ENCODE measurements around the gene DNASE1L1. TPM values are rescaled to one million over a fixed set of nuclear protein-coding genes. Genes with fewer than 3 reads are reported as not detected.

Gene DNASE1L1
- total and polyA plus RNA-seq, 2 of the 13 experiments (the other 11 are each of a cell fraction or from before 2014, with no cell fraction given) = 4.7 to 12.3 TPM

DNA sequence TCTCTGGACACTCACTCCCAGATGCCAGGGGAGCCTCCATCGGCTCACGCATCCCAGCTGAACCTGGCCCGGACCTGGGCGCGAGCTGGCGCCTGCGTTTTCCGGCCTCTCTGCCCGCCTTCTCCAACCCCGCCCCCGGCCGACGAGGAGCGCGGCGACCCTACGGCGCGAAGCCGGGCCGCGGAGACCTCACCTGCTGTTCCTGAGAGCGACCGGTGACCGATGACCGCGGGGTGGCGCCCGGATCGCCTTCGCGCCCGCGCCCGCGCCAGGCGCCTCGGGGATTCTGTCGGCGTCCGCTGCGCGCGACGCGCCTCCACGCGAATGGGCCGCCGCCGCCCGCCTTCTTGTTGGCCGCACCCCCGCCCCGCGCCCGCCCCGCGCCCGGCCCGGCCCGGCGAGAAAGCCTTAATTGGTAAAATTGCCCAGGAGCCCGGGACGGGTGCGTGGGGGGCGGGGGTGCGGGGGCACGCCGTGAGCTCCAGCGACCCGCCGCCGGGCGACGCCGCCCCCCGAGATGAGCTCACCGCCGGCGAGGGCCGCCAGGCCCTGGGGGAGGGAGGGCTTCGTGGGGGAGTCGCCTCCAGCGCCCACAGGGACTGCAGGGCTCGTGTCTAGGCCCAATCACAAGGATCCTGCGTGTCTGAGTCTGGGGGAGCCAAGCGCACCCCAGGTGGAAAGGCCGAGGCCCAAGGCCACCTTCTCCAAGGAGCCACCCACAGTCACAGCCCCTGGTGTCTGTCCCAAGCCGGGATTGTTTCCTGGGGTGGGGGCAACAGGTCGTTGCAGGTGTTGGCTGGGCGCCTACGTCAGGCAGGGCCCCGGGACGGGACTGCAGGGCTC is 34.5 kb downstream of the DNASE1L1 start, which contains the start of gene FLNA (continued):
- TF ChIP-seq TEAD3 (CRISPR knock-in tag; optimal IDR thresholded peaks at IDR 0.05; ENCODE audit: borderline replicate concordance) (no peak), PHF8 (CRISPR knock-in tag; IDR thresholded peaks at IDR 0.05) (0 out of 2 replicates have a peak, but pooled peaks have one; percentile 20), XRCC5 (optimal IDR thresholded peaks at IDR 0.05; ENCODE audit: low read length) (no peak), SAFB2 (CRISPR knock-in tag; IDR thresholded peaks at IDR 0.05; ENCODE audit: borderline replicate concordance, low read depth) (0 out of 2 replicates have a peak, but pooled peaks have one; percentile 37), ZNF644 (CRISPR knock-in tag; IDR thresholded peaks at IDR 0.05; ENCODE audit: low read depth) (no peak), ETV6 (CRISPR knock-in tag; conservative IDR thresholded peaks at IDR 0.05) (no peak), ZBTB14 (CRISPR knock-in tag; IDR thresholded peaks at IDR 0.05) (peak; percentile 64), GZF1 (CRISPR knock-in tag; IDR thresholded peaks at IDR 0.05) (no peak)

DNA sequence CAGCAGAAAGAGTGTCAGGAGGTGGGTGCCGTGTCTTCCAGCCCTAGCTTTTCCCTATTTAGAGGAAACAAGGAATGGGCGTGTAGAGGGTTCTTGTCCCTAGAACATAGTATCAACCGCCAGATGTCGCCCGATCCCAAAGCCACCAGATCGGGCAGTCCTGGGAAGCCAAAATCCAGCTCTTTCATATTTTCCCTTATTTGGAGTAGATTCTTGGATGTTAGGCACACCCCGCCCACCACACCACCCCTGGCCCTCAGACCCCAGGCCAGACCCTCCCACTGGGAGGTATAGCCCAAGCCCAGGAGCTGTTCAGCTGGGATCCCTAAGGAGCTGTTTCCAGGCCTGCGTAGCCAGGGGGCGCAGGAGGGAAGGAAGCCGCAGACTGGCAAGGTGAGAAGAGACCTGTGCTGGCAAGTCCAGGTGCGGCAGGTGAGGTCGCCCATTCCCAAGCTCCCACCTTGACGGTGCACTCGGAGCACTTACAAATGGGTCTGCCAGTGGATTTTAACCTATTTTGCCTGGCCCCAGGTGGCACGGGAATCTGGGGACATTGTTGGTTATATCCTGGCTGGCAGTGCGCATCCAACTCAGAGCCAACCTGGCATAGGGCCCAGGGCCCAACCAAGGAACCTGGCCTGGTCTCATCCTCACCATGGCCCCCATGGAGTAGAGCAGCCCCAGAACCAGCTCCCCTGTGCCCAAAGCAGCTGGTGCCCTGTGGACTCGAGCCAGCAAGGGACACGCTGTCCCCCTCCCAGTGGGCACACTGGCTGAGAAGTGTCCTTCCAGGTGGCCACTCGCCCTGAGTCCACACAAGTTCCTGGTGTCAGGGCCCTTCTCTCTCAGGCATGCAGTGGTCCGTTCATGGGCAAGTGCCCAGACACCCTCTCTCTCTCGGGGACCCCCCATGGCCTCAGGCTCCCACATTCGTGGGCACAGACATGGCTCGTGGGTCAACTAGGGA is 35.4 kb downstream of the DNASE1L1 start:
- POLR2A ChIA-PET = interaction anchor here (0.8 to 2.7 kb wide), 9 partner anchors 8 to 168 kb away, joined by 3 to 16 read pairs (median 4); partner anchors contain the start of genes FAM3A, RPL10 and SLC10A3
- BruUV-seq (replicated peaks) = no TSS peak
- CTCF ChIA-PET (ENCODE audit: low intra/inter-chr PET ratio, low total read pairs) = interaction anchor here (3.0 kb wide), 1 partner anchor 162 kb away, joined by 55 read pairs; no protein-coding TSS in a partner anchor
- in situ Hi-C loops (cut with HindIII; ENCODE audit: extremely low pct_ligation_motif_present, low pct_unique_long_range_greater_than_20kb) = no loop called here
- peaks cover 16% of the 10 kb centered on the region for H3K79me2 ChIP-seq (ENCODE audit: insufficient read depth, low read length)
- H3K4me1 ChIP-seq (ENCODE audit: insufficient read depth, low read length) = peaks cover 46% of the 10 kb centered on the region
- ATAC-seq (peak; percentile 43), FAIRE-seq (peak; percentile 80), DNase-seq (ENCODE audit: low spot score) (peak; percentile 59)
- H3K4me3 ChIP-seq (replicated peaks in 1 of 3; ENCODE audit: insufficient read depth in 1 of 3, low read depth in 2 of 3, low read length in 3 of 3) = peak overlapping the region; percentile 34 to 68 (median 50)
- no peak overlapping the region for H2AFZ ChIP-seq (ENCODE audit: low read length)
- intact Hi-C loops (cut with micrococcal nuclease; ENCODE audit: unreplicated experiment) = loop anchor here (1.0 kb wide), 2 partner anchors 15 to 162 kb away; no protein-coding TSS in a partner anchor
- H3K27ac ChIP-seq (ENCODE audit: extremely low read length, insufficient read depth, low read length) = no peak overlapping the region
- no peak overlapping the region for H3K9ac ChIP-seq (ENCODE audit: insufficient read depth, low read depth, low read length)
- peak overlapping the region; percentile 82 for H3K4me2 ChIP-seq (ENCODE audit: low read depth, low read length)
- H3K36me3 ChIP-seq (replicated peaks in 1 of 2; ENCODE audit: control insufficient read depth in 1 of 2, insufficient read depth in 2 of 2, low read length in 2 of 2) = no peaks in the 10 kb centered on the region
- H4K20me1 ChIP-seq (ENCODE audit: insufficient read depth, low read length) = peaks cover 3% of the 10 kb centered on the region; the same call in 1 of the 2 replicates
- WGBS (ENCODE audit: low lambda C conversion rate) = 0% methylated on average over 1 of the region's 23 CpGs
- H3K27me3 ChIP-seq (ENCODE audit: control insufficient read depth in 1 of 2, insufficient read depth in 2 of 2, low read length in 2 of 2) = no peaks in the 10 kb centered on the region
- H3K9me3 ChIP-seq (ENCODE audit: low read length) = no peaks in the 10 kb centered on the region
- TF ChIP-seq PHB2 (IDR thresholded peaks at IDR 0.05; ENCODE audit: partially characterized antibody) = no peak
- TF ChIP-seq ZNF784 (CRISPR knock-in tag; IDR thresholded peaks at IDR 0.05; ENCODE audit: borderline replicate concordance) = no peak
- TF ChIP-seq POLR2A (IDR thresholded peaks at IDR 0.05; ENCODE audit: insufficient read depth in 1 of 2, low read depth in 2 of 2, low read length in 2 of 2) = no peak
- TF ChIP-seq, protein P1, sequence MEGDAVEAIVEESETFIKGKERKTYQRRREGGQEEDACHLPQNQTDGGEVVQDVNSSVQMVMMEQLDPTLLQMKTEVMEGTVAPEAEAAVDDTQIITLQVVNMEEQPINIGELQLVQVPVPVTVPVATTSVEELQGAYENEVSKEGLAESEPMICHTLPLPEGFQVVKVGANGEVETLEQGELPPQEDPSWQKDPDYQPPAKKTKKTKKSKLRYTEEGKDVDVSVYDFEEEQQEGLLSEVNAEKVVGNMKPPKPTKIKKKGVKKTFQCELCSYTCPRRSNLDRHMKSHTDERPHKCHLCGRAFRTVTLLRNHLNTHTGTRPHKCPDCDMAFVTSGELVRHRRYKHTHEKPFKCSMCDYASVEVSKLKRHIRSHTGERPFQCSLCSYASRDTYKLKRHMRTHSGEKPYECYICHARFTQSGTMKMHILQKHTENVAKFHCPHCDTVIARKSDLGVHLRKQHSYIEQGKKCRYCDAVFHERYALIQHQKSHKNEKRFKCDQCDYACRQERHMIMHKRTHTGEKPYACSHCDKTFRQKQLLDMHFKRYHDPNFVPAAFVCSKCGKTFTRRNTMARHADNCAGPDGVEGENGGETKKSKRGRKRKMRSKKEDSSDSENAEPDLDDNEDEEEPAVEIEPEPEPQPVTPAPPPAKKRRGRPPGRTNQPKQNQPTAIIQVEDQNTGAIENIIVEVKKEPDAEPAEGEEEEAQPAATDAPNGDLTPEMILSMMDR (CRISPR knock-in tag; IDR thresholded peaks at IDR 0.05) = peak; percentile 78
- TF ChIP-seq ZNF232 (CRISPR knock-in tag; IDR thresholded peaks at IDR 0.05; ENCODE audit: borderline replicate concordance) = no peak
- no peak for TF ChIP-seq TARDBP (CRISPR knock-in tag; IDR thresholded peaks at IDR 0.05)
- no peak for TF ChIP-seq SRY (CRISPR knock-in tag; IDR thresholded peaks at IDR 0.05)
- TF ChIP-seq SAP130 (CRISPR knock-in tag; IDR thresholded peaks at IDR 0.05; ENCODE audit: low read depth) = 0 out of 2 replicates have a peak, but pooled peaks have one; percentile 13
- TF ChIP-seq ZNF562 (CRISPR knock-in tag; IDR thresholded peaks at IDR 0.05; ENCODE audit: borderline replicate concordance) = no peak
- TF ChIP-seq SMC3 (IDR thresholded peaks at IDR 0.05; ENCODE audit: low read length) = peak; percentile 9; the same call in 1 of the 2 replicates

All from HepG2 (cell line).